ENCODE results near the gene LCOR. TPM values are rescaled to one million over a fixed set of nuclear protein-coding genes. Genes with fewer than 3 reads are reported as not detected.

The LCOR gene
- total RNA-seq, 3 donors from 2014 or later: 70.4 to 106 (median 93.0) TPM

DNA sequence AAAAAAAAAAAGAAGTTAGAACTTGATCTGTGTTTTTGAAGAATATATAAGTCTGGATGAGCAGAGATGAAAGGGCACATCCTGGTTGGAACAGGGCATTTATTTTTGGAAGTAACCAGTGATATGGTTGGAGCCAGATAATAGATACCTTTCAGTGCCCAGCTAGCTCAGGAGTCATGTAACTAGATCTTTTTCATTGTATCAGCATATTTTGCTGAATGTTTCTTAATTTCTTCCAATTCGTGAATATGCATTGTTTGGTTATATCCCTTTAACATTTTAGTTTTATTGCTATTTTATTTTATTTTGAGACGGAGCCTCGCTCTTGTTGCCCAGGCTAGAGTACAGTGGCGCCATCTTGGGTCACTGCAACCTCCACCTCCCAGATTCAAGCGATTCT is 81.8 kb downstream of the LCOR start:
- intact Hi-C loops (cut with DNase I, micrococcal nuclease): no loop called here
- no peaks in the 10 kb centered on the region for H3K36me3 ChIP-seq (ENCODE audit: low read depth)
- no peaks in the 10 kb centered on the region for H3K9me3 ChIP-seq
- H3K4me3 ChIP-seq: no peak overlapping the region
- DNase-seq: no peak
- no peaks in the 10 kb centered on the region for H3K4me1 ChIP-seq (ENCODE audit: low read depth)
- no peak for ATAC-seq
- TF ChIP-seq, protein P1, sequence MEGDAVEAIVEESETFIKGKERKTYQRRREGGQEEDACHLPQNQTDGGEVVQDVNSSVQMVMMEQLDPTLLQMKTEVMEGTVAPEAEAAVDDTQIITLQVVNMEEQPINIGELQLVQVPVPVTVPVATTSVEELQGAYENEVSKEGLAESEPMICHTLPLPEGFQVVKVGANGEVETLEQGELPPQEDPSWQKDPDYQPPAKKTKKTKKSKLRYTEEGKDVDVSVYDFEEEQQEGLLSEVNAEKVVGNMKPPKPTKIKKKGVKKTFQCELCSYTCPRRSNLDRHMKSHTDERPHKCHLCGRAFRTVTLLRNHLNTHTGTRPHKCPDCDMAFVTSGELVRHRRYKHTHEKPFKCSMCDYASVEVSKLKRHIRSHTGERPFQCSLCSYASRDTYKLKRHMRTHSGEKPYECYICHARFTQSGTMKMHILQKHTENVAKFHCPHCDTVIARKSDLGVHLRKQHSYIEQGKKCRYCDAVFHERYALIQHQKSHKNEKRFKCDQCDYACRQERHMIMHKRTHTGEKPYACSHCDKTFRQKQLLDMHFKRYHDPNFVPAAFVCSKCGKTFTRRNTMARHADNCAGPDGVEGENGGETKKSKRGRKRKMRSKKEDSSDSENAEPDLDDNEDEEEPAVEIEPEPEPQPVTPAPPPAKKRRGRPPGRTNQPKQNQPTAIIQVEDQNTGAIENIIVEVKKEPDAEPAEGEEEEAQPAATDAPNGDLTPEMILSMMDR (IDR thresholded peaks at IDR 0.05): no peak

- ATAC-seq: no peak
- TF ChIP-seq, protein P1 (IDR thresholded peaks at IDR 0.05): no peak
- Histone ChIP-seq H3K4me1 (ENCODE audit: low read depth) (no peaks in the 10 kb centered on the region), H3K9me3 (no peaks in the 10 kb centered on the region), H3K36me3 (ENCODE audit: low read depth) (no peaks in the 10 kb centered on the region), H3K4me3 (no peak overlapping the region)
- intact Hi-C loops (cut with DNase I, micrococcal nuclease): no loop called here
- no peak for DNase-seq
These were observed 85.5 kb downstream of the LCOR start for GRCh38 chr10:96917628-96918027.

DNA sequence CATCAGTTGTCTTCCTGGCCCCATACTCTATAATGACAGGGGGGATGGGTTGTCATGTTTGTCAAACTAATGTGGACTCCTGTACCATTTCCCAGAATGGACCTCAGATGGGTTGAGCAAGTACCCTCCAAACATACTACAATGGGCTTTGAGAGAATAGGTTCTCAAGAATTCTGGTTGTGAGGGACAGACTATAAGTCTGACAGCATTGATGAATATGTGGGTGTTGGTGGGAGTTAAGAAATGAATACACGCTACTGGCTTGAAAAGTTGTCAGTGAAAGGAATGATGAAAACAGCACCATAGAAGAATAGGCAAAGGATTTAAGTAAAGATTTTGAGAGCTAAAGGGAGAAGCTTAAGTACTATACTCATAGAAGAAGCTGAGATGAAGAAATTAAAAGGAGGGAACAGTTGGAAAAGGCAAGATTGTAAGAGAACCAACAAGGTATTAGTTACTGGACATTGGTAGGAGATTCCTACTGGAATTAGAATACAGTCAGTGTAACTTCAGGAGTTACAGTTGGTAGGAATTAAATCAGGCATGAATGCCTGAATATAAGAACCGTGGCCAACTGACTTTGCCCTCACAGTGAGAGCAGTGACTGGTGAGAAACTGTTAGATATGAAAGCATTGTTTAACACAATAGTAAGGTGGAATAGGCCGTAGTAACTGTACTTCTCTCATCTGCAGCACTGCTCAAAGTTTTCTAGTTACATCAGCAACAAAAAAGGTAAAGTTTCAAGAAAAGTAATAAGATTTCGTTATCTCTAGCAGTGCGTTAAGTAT is 86.3 kb downstream of the LCOR start:
- DNase-seq (no peak), ATAC-seq (no peak)
- intact Hi-C loops (cut with DNase I, micrococcal nuclease): no loop called here
- TF ChIP-seq, protein P1 (IDR thresholded peaks at IDR 0.05): no peak
- H3K4me1 ChIP-seq (ENCODE audit: low read depth): no peaks in the 10 kb centered on the region
- H3K4me3 ChIP-seq: no peak overlapping the region
- H3K9me3 ChIP-seq: no peaks in the 10 kb centered on the region
- no peaks in the 10 kb centered on the region for H3K36me3 ChIP-seq (ENCODE audit: low read depth)

- intact Hi-C loops (cut with DNase I, micrococcal nuclease): no loop called here
These were observed 87.8 kb downstream of the LCOR start for GRCh38 chr10:96919785-96920430.

GRCh38 chr10:96921655-96922054 is 89.6 kb downstream of the LCOR start:
- intact Hi-C loops (cut with DNase I, micrococcal nuclease): no loop called here
- no peak for ATAC-seq
- Histone ChIP-seq H3K36me3 (ENCODE audit: low read depth) (no peaks in the 10 kb centered on the region), H3K4me3 (no peak overlapping the region), H3K4me1 (ENCODE audit: low read depth) (no peaks in the 10 kb centered on the region), H3K9me3 (no peaks in the 10 kb centered on the region)
- no peak for DNase-seq
- TF ChIP-seq, protein P1 (IDR thresholded peaks at IDR 0.05): no peak

More at GRCh38 chr10:96919785-96920430, 87.8 kb downstream of the LCOR start:
- Histone ChIP-seq H3K36me3 (ENCODE audit: low read depth) (no peaks in the 10 kb centered on the region), H3K9me3 (no peaks in the 10 kb centered on the region), H3K4me3 (no peak overlapping the region), H3K4me1 (ENCODE audit: low read depth) (no peaks in the 10 kb centered on the region)
- DNase-seq: no peak
- TF ChIP-seq, protein P1 (IDR thresholded peaks at IDR 0.05): no peak
- no peak for ATAC-seq
